Activated T-helper 2 cell treated with anti-CD3 and anti-CD28 coated beads, Interferon-gamma antibody, Interleukin-2, Interleukin-4, amounts not matched to agents 10 μg/mL and 5 μg/mL and 100 μg/mL, durations not matched to agents 14 hours and 24 hours and 36 hours (primary cell): ENCODE data around the gene ANKDD1A. TPM values are rescaled to one million over a fixed set of nuclear protein-coding genes. Genes with fewer than 3 reads are reported as not detected.

Source experiments
- DNase-seq: peaks from one replicate; pipeline ENCODE4 v3.0.0; 2021; ENCODE audit warnings: low spot score
- H3K27ac Mint-ChIP-seq: one replicate; pipeline ENCODE4 v1.8.0; 2021; ENCODE audit warnings: mixed read lengths
- H3K27me3 Mint-ChIP-seq: one replicate; pipeline ENCODE4 v1.8.0; 2021; ENCODE audit warnings: low read depth, mixed read lengths
- H3K36me3 Mint-ChIP-seq: one replicate; pipeline ENCODE4 v1.8.0; 2021; ENCODE audit warnings: low read depth, mixed read lengths
- H3K4me1 Mint-ChIP-seq: one replicate; pipeline ENCODE4 v1.8.0; 2021; ENCODE audit warnings: low read depth, mixed read lengths
- H3K4me3 Mint-ChIP-seq: one replicate; pipeline ENCODE4 v1.8.0; 2021; ENCODE audit warnings: low read depth, mild to moderate bottlenecking, moderate library complexity, mixed read lengths
- H3K9me3 Mint-ChIP-seq: one replicate; pipeline ENCODE4 v1.8.0; 2021; ENCODE audit warnings: mixed read lengths
- intact Hi-C: fragments of 100-400 bp; cut with micrococcal nuclease; formaldehyde crosslinking; loops from one replicate; pipeline ENCODE4 v1.15.1; 2023
- total RNA-seq: library from RNA; stranded (reverse); gene quantifications from 2 replicates; pipeline ENCODE4 v1.2.3, GENCODE V29; 2022

The ANKDD1A gene
- total RNA-seq, 1 donor from 2014 or later: 2.2 TPM

DNA sequence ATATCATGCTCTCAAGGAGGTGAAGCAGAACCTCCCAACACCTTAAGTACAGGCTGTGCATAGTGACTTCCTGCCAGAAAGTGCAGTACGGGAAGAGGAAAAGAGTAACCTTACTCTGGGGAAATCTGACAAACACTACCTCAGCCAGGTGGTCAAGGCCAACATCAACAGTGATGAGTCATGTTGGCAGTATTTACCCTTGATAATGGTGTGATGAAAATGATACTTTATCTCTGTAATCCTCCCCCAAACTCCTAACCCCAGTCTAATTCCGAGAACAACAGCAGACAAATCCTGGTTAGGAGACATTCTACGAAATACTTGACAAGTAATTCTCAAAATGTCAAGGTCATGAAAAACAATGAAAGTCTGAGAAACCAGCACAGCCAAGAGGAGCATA, 26.5 kb downstream of the ANKDD1A start:
- intact Hi-C loops: no loop called here
- peaks cover 6% of the 10 kb centered on the region for H3K27me3 Mint-ChIP-seq
- no peak for DNase-seq
- H3K4me3 Mint-ChIP-seq: no peak overlapping the region
- H3K27ac Mint-ChIP-seq: no peak overlapping the region
- H3K36me3 Mint-ChIP-seq: no peaks in the 10 kb centered on the region
- H3K9me3 Mint-ChIP-seq: no peaks in the 10 kb centered on the region
- H3K4me1 Mint-ChIP-seq: peaks cover 5% of the 10 kb centered on the region

- intact Hi-C loops: no loop called here
- peaks cover 6% of the 10 kb centered on the region for H3K27me3 Mint-ChIP-seq
- no peaks in the 10 kb centered on the region for H3K36me3 Mint-ChIP-seq
- no peak overlapping the region for H3K27ac Mint-ChIP-seq
- DNase-seq: no peak
- H3K4me3 Mint-ChIP-seq: no peak overlapping the region
- H3K4me1 Mint-ChIP-seq: peaks cover 5% of the 10 kb centered on the region
- H3K9me3 Mint-ChIP-seq: no peaks in the 10 kb centered on the region
These were observed 30.7 kb downstream of the ANKDD1A start for GRCh38 chr15:64942356-64942755.

DNA sequence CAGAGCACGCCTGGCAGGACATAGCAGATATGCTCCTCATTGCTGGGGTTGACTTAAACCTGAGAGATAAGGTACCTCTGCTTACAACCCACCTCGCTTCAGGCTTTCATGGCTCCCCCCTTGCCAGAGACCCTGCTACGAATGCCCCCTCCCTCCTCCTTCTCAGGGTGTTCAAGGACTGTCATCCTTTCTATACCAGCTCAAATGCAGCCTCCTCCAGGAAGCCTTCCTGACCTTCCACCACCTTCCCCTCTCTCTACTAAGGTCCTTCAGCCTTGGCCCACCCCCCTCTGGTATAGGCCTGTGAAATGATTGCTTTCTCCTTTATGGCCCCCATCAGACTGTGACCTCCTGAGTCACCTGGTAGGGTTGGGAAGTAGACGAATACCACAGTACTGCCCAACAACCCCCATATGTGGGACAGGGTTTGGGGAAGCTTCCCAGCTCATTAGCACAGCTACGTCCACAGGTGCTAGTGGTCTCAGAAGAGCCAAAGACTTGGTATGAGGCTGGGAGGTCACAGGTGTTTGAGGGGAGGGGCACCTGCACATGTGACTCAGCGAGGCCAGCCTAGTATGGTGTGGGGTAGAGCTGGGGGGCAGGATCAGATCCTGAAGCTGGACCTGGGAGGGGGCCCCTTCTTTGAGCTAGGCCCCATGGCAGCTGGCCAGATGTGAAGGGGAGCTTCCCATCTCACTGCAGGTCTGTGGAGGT, 32.0 kb downstream of the ANKDD1A start:
- no peaks in the 10 kb centered on the region for H3K4me1 Mint-ChIP-seq

GRCh38 chr15:64944961-64945360, 33.3 kb downstream of the ANKDD1A start:
- intact Hi-C loops: no loop called here
- Mint-ChIP-seq H3K4me1 (no peaks in the 10 kb centered on the region), H3K27me3 (no peaks in the 10 kb centered on the region)

More for the DNA sequence above, 32.0 kb downstream of the ANKDD1A start:
- no peaks in the 10 kb centered on the region for H3K9me3 Mint-ChIP-seq
- DNase-seq: no peak
- H3K27me3 Mint-ChIP-seq: peaks cover 4% of the 10 kb centered on the region
- no peak overlapping the region for H3K27ac Mint-ChIP-seq
- intact Hi-C loops: no loop called here
- H3K4me3 Mint-ChIP-seq: no peak overlapping the region
- H3K36me3 Mint-ChIP-seq: no peaks in the 10 kb centered on the region

DNA sequence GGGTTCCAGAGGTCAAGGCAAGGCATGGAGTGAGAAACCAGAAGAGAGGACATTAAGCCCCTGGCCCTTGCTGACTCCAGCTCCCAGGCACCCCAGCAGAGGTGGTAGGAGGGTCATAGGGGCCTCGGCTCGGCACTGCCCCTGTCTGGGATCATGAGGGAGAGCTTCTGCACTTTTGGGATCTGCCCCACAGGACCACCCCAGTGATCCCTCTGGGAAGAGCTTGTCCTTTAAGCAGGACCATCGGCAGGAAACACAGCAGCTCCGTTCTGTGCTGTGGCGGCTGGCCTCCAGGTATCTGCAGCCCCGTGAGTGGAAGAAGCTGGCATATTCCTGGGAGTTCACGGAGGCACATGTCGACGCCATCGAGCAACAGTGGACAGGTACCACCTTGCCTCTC, 35.5 kb downstream of the ANKDD1A start:
- no peaks in the 10 kb centered on the region for H3K36me3 Mint-ChIP-seq
- no peak for DNase-seq
- intact Hi-C loops: no loop called here
- H3K9me3 Mint-ChIP-seq: no peaks in the 10 kb centered on the region
- H3K4me3 Mint-ChIP-seq: no peak overlapping the region
- no peaks in the 10 kb centered on the region for H3K27me3 Mint-ChIP-seq
- no peak overlapping the region for H3K27ac Mint-ChIP-seq
- no peaks in the 10 kb centered on the region for H3K4me1 Mint-ChIP-seq

More at GRCh38 chr15:64944961-64945360, 33.3 kb downstream of the ANKDD1A start:
- Mint-ChIP-seq H3K27ac (no peak overlapping the region), H3K9me3 (no peaks in the 10 kb centered on the region), H3K36me3 (no peaks in the 10 kb centered on the region), H3K4me3 (no peak overlapping the region)
- no peak for DNase-seq

- Mint-ChIP-seq H3K27me3 (no peaks in the 10 kb centered on the region), H3K27ac (no peak overlapping the region), H3K36me3 (no peaks in the 10 kb centered on the region), H3K4me3 (no peak overlapping the region), H3K9me3 (no peaks in the 10 kb centered on the region), H3K4me1 (no peaks in the 10 kb centered on the region)
- no peak for DNase-seq
- intact Hi-C loops: no loop called here
These were observed 37.2 kb downstream of the ANKDD1A start for GRCh38 chr15:64948916-64949315.

DNA sequence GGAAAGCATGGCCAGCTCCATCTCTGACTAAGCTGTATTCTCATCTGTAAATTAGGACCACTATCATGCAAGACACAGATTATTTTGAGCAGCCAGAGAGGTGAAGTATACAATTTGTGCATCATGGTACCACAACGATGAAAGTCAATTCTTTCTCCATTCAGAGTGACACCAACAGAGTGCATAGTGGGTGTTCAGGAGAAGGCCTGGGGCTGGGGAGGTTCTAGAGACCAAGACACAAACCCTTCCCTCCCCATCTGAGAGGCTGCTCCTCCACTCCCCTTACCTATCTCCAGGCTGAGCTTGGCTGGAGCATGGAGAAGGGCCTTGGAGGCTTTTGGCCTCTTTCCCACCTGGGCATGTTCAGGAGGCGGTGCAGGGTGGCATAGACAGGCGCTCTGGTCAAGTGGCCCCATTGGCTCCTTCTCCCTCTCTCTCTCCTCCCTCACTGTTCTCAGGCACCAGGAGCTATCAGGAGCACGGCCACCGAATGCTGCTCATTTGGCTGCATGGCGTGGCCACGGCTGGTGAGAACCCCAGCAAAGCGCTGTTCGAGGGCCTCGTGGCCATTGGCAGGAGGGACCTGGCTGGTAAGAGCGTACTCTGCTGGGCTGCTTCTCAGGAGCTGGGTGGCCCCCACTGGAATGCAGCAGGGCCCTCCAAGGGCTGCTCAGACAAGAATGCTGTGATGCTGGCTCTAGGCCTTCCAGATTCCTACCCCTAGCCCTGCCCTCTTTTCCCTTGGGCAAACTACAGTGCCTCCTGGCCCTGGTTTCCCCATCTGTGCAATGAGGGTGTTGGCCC, 37.9 kb downstream of the ANKDD1A start:
- DNase-seq: no peak
- Mint-ChIP-seq H3K4me3 (no peak overlapping the region), H3K9me3 (no peaks in the 10 kb centered on the region), H3K4me1 (no peaks in the 10 kb centered on the region), H3K27ac (no peak overlapping the region), H3K27me3 (no peaks in the 10 kb centered on the region), H3K36me3 (no peaks in the 10 kb centered on the region)
- intact Hi-C loops: no loop called here

GRCh38 chr15:64950888-64951287, 39.2 kb downstream of the ANKDD1A start:
- DNase-seq: no peak

GRCh38 chr15:64951777-64952418, 40.2 kb downstream of the ANKDD1A start:
- intact Hi-C loops: no loop called here
- Mint-ChIP-seq H3K9me3 (no peaks in the 10 kb centered on the region), H3K27me3 (no peaks in the 10 kb centered on the region), H3K4me3 (no peak overlapping the region), H3K4me1 (no peaks in the 10 kb centered on the region), H3K27ac (no peak overlapping the region), H3K36me3 (peaks cover 4% of the 10 kb centered on the region)
- no peak for DNase-seq

More at GRCh38 chr15:64950888-64951287, 39.2 kb downstream of the ANKDD1A start:
- H3K4me3 Mint-ChIP-seq: no peak overlapping the region
- H3K4me1 Mint-ChIP-seq: no peaks in the 10 kb centered on the region
- no peaks in the 10 kb centered on the region for H3K9me3 Mint-ChIP-seq
- H3K27me3 Mint-ChIP-seq: no peaks in the 10 kb centered on the region
- peaks cover 3% of the 10 kb centered on the region for H3K36me3 Mint-ChIP-seq
- H3K27ac Mint-ChIP-seq: no peak overlapping the region
- intact Hi-C loops: no loop called here

GRCh38 chr15:64954395-64954794, 42.7 kb downstream of the ANKDD1A start:
- no peaks in the 10 kb centered on the region for H3K4me1 Mint-ChIP-seq
- no peak overlapping the region for H3K4me3 Mint-ChIP-seq
- no peaks in the 10 kb centered on the region for H3K9me3 Mint-ChIP-seq
- H3K36me3 Mint-ChIP-seq: peaks cover 15% of the 10 kb centered on the region
- H3K27me3 Mint-ChIP-seq: no peaks in the 10 kb centered on the region
- H3K27ac Mint-ChIP-seq: no peak overlapping the region
- no peak for DNase-seq
- intact Hi-C loops: no loop called here

DNA sequence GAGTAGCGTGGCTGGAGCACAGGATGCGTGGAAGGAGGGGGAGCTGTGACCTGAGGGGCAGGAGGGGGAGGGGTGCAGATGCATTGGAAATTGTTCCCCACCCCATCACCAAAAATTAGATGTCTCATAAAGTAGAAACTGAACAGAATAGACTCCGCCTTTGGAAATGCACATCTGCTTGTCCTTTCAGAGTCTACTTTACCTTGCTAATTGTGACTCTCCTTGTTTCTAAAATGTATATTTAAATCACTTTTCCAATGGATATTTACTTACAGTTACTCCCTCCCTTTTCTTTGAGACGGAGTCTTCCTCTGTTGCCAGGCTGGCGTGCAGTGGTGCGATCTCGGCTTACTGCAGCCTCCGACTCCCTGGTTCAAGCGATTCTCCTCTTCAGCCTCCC, 47.4 kb downstream of the ANKDD1A start:
- intact Hi-C loops: no loop called here
- DNase-seq: no peak
- H3K27me3 Mint-ChIP-seq: no peaks in the 10 kb centered on the region
- H3K4me1 Mint-ChIP-seq: no peaks in the 10 kb centered on the region
- no peak overlapping the region for H3K4me3 Mint-ChIP-seq
- peaks cover 55% of the 10 kb centered on the region for H3K36me3 Mint-ChIP-seq
- H3K9me3 Mint-ChIP-seq: no peaks in the 10 kb centered on the region
- no peak overlapping the region for H3K27ac Mint-ChIP-seq

DNA sequence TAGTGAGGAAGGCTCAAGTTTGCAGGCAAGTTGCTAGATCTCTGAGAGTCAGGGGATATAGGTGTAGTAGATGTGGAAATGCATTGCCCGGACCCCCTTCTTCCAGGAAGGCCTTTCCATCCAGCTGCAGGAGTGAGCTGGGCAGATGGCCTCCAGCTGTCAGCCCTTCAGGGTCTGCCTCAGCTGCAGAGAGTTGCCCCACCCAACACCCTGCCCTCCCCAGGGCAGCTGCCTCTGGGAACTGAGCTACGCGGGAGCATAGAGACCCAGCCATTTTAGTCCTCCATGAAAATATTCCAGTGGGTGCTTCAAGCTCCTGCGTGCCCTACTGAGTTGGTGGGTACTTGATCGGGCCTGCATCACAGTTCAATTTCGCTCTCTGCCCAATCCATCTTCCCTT, 48.5 kb downstream of the ANKDD1A start:
- intact Hi-C loops: no loop called here
- no peaks in the 10 kb centered on the region for H3K27me3 Mint-ChIP-seq
- H3K4me3 Mint-ChIP-seq: no peak overlapping the region
- DNase-seq: no peak
- H3K9me3 Mint-ChIP-seq: no peaks in the 10 kb centered on the region
- no peaks in the 10 kb centered on the region for H3K4me1 Mint-ChIP-seq
- peaks cover 65% of the 10 kb centered on the region for H3K36me3 Mint-ChIP-seq
- no peak overlapping the region for H3K27ac Mint-ChIP-seq

DNA sequence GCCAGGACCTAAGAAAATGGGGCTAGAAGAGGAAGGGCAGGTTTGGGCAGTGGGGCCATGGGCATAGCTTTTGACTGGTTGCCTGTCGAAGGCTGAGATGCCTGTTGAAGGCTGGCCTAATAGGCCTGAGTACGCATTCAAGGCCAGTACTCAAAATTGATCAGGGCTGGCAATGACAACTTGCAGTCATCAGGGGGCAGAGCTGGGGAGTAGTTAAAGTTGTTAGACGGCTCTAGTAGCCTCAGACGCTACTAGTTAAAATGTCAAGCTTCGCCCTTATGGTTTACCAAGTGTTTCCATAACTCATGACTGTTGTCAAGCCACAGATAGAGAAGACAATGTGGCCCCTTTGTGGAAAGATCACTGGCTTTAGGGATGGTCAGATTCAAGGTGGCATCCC, 49.3 kb downstream of the ANKDD1A start:
- H3K27me3 Mint-ChIP-seq: no peaks in the 10 kb centered on the region
- no peak overlapping the region for H3K27ac Mint-ChIP-seq
- H3K36me3 Mint-ChIP-seq: peaks cover 65% of the 10 kb centered on the region
- no peaks in the 10 kb centered on the region for H3K9me3 Mint-ChIP-seq
- H3K4me1 Mint-ChIP-seq: no peaks in the 10 kb centered on the region
- intact Hi-C loops: no loop called here
- no peak overlapping the region for H3K4me3 Mint-ChIP-seq
- no peak for DNase-seq
